SU-DHL-6 (cell line): ENCODE results near the gene PEX5.

ENCODE experiments used
- H2AFZ ChIP-seq: fragments of 200-600 bp; sonication (generic); 2 replicates; pipeline ENCODE4 v1.6.1; 2014; ENCODE audit warnings: low read depth, mild to moderate bottlenecking, moderate library complexity, mixed read lengths, antibody characterized with exemption, low read length; ENCODE audit not compliant: severe bottlenecking
- H3F3A ChIP-seq: fragments of 200-600 bp; shearing (Covaris generic); 2 replicates; pipeline ENCODE4 v1.6.0; 2016; ENCODE audit warnings: antibody characterized with exemption, mild to moderate bottlenecking; ENCODE audit not compliant: insufficient read depth
- H3K27ac ChIP-seq: fragments of 200-600 bp; sonication (generic); 2 replicates; pipeline ENCODE4 v1.5.1; 2016; ENCODE audit warnings: low read depth, mild to moderate bottlenecking, low read length, moderate library complexity, mixed read lengths
- H3K27me3 ChIP-seq: fragments of 200-600 bp; sonication (generic), shearing (Covaris generic); 2 replicates; pipeline ENCODE4 v1.6.0; 2014; ENCODE audit warnings: mild to moderate bottlenecking, low read length
- H3K36me3 ChIP-seq: fragments of 200-600 bp; sonication (generic); 2 replicates; pipeline ENCODE4 v1.6.1; 2014; ENCODE audit warnings: mild to moderate bottlenecking, low read length, mixed read lengths
- H3K4me2 ChIP-seq: fragments of 300-600, 200-600 bp; shearing (Covaris generic), sonication (generic); 2 replicates; pipeline ENCODE4 v1.6.0; 2014; ENCODE audit warnings: low read length, low read depth, mild to moderate bottlenecking; ENCODE audit not compliant: poor library complexity, severe bottlenecking
- H3K4me3 ChIP-seq: fragments of 200-600 bp; sonication (generic); 2 replicates; pipeline ENCODE4 v1.5.1; 2014; ENCODE audit warnings: antibody characterized with exemption, low read length, mild to moderate bottlenecking, mixed read lengths; ENCODE audit not compliant: insufficient read depth, poor library complexity, severe bottlenecking
- H3K79me2 ChIP-seq: fragments of 200-600 bp; sonication (generic); 2 replicates; pipeline ENCODE4 v1.6.1; 2014; ENCODE audit warnings: mild to moderate bottlenecking, low read length, moderate library complexity; ENCODE audit not compliant: insufficient read depth
- H3K9ac ChIP-seq: fragments of 200-600 bp; sonication (generic); 2 replicates; pipeline ENCODE4 v1.7.0; 2014; ENCODE audit warnings: mild to moderate bottlenecking, low read length
- H3K9me2 ChIP-seq: fragments of 200-600 bp; sonication (generic); replicated peaks from 2 replicates; pipeline ENCODE4 v1.6.1; 2014; ENCODE audit warnings: low read length; ENCODE audit not compliant: insufficient read depth
- H3K9me3 ChIP-seq: fragments of 200-600 bp; sonication (generic); 2 replicates; pipeline ENCODE4 v1.6.1; 2014; ENCODE audit warnings: low read length, mixed read lengths; ENCODE audit not compliant: insufficient read depth
- H4K20me1 ChIP-seq: fragments of 200-600 bp; sonication (generic); 2 replicates; pipeline ENCODE4 v1.6.1; 2014; ENCODE audit warnings: low read depth, mild to moderate bottlenecking, antibody characterized with exemption, low read length, moderate library complexity, mixed read lengths
- EZH2phosphoT487 ChIP-seq: fragments of 200-600 bp; sonication (generic), shearing (Covaris generic); conservative IDR thresholded peaks from 2 replicates; pipeline ENCODE4 v1.6.1; 2018; ENCODE audit warnings: mild to moderate bottlenecking, antibody characterized with exemption, low read length, moderate library complexity, mixed read lengths
- TF ChIP-seq, protein P1 (sequence below): fragments of 200-600 bp; sonication (generic); IDR thresholded peaks from one replicate; pipeline ENCODE4 v1.5.1; 2017; ENCODE audit warnings: antibody characterized with exemption, mild to moderate bottlenecking, low read length, moderate library complexity; ENCODE audit not compliant: insufficient read depth, poor library complexity, severe bottlenecking

The PEX5 gene

DNA sequence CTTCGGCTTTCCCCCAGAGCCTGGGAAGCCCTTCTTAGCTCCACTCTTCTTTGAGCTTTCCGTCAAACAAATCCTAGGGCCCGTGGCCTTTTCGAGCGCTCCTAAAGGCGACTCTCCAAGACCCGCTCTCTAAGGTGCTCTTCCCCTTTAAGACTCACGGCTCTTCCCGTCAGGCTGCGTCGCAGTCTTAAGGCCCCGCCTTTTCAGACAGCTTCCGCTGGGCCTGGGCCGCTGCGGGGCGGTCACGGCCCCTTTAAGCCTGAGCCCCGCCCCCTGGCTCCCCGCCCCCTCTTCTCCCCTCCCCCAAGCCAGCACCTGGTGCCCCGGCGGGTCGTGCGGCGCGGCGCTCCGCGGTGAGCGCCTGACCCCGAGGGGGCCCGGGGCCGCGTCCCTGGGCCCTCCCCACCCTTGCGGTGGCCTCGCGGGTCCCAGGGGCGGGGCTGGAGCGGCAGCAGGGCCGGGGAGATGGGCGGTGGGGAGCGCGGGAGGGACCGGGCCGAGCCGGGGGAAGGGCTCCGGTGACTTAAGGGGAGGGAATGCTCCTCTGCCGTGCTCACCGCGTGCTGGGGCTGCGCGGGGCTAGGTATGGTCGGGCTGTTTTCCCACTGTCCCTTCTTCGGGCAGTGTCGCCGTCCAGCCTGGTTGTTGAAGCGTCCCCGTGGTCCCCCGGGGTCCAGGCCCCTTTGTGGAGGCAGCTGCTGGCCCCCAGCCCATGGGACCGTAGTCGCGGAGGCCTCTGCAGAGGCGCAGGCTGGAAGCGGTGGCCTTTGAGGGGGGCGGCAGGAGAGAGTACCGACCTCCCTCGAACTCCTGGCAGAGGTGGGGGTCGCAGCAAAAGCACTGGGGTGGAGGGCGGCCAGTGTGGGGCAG is at the start of gene PEX5:
Gene PEX5, plus strand, starts transcription at position 289 of the 870 bp plus-strand sequence. CDS start 692 bp downstream, outside the sequence.
- Histone ChIP-seq H3K4me3 (peak within 1 kb of the TSS; percentile 84), H3K27me3 (no peaks in the 10 kb centered on the region), H3K79me2 (peaks cover 3% of the 10 kb centered on the region; the same call in 1 of the 2 replicates), H3K36me3 (0 out of 2 replicates have a peak, but pooled peaks cover 2% of the 10 kb centered on the region), H3K9me2 (no peaks in the 10 kb centered on the region), H2AFZ (peak within 1 kb of the TSS; percentile 93), H4K20me1 (no peaks in the 10 kb centered on the region), H3F3A (peaks cover 10% of the 10 kb centered on the region; the same call in 1 of the 2 replicates), H3K27ac (peak within 1 kb of the TSS; percentile 72), H3K4me2 (peak within 1 kb of the TSS; percentile 81), H3K9ac (peak within 1 kb of the TSS; percentile 86), H3K9me3 (no peaks in the 10 kb centered on the region)
- TF ChIP-seq, protein P1, sequence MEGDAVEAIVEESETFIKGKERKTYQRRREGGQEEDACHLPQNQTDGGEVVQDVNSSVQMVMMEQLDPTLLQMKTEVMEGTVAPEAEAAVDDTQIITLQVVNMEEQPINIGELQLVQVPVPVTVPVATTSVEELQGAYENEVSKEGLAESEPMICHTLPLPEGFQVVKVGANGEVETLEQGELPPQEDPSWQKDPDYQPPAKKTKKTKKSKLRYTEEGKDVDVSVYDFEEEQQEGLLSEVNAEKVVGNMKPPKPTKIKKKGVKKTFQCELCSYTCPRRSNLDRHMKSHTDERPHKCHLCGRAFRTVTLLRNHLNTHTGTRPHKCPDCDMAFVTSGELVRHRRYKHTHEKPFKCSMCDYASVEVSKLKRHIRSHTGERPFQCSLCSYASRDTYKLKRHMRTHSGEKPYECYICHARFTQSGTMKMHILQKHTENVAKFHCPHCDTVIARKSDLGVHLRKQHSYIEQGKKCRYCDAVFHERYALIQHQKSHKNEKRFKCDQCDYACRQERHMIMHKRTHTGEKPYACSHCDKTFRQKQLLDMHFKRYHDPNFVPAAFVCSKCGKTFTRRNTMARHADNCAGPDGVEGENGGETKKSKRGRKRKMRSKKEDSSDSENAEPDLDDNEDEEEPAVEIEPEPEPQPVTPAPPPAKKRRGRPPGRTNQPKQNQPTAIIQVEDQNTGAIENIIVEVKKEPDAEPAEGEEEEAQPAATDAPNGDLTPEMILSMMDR = no peak

DNA sequence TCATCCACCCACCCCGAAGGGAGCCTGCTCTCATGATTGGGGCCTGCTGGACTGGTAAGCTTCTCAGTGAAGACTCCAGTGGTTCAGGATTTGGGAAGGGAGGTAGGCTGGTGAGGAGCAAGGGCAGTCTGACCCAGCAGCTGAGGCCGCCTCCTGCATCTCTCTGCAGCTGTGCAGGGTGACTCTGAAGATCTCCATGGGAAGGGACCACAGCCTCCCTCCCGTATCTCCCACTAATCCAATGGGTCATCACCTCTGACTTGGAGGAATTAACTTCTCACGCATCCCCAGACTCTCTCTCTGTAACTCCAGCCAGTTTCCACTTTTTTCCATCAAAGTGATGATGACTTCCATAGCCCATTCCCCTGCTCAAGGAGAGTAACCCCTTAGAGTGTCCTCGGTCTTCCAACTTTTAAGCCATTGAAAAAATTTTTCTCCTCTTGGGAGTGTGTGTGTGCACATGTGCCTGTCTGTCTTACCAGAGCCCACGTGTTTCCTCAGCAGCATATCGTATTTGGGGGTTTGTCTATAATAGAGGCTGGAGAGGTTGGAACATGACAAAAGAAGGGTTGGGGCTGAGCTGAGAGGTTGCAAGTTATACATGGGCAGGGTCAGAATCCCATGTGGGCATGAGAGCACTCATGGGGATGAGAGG is 48.0 kb upstream of the PEX5 start:
- no peaks in the 10 kb centered on the region for H3F3A ChIP-seq
- no peaks in the 10 kb centered on the region for H3K36me3 ChIP-seq
- H3K27ac ChIP-seq = no peak overlapping the region
- H3K9me2 ChIP-seq = no peaks in the 10 kb centered on the region
- no peak overlapping the region for H3K4me2 ChIP-seq
- no peak overlapping the region for H3K4me3 ChIP-seq
- H3K27me3 ChIP-seq = no peaks in the 10 kb centered on the region
- no peak overlapping the region for H3K9ac ChIP-seq
- H2AFZ ChIP-seq = no peak overlapping the region
- H4K20me1 ChIP-seq = no peaks in the 10 kb centered on the region
- no peaks in the 10 kb centered on the region for H3K79me2 ChIP-seq
- H3K9me3 ChIP-seq = no peaks in the 10 kb centered on the region
- TF ChIP-seq EZH2phosphoT487 = no peak
- TF ChIP-seq, protein P1 = no peak

- H3K36me3 ChIP-seq = no peaks in the 10 kb centered on the region
- H3K27ac ChIP-seq = no peak overlapping the region
- no peak overlapping the region for H2AFZ ChIP-seq
- H3K9me3 ChIP-seq = no peaks in the 10 kb centered on the region
- H3K9me2 ChIP-seq = no peaks in the 10 kb centered on the region
- no peak overlapping the region for H3K9ac ChIP-seq
- no peak for TF ChIP-seq EZH2phosphoT487
- TF ChIP-seq, protein P1 = peak; percentile 80
- H3K4me2 ChIP-seq = no peak overlapping the region
- H3F3A ChIP-seq = no peaks in the 10 kb centered on the region
- no peaks in the 10 kb centered on the region for H3K27me3 ChIP-seq
- H4K20me1 ChIP-seq = no peaks in the 10 kb centered on the region
- H3K4me3 ChIP-seq = no peak overlapping the region
- no peaks in the 10 kb centered on the region for H3K79me2 ChIP-seq
Measured at GRCh38 chr12:7142056-7142644, 47.3 kb upstream of the PEX5 start.
